Measurements from ENCODE around the gene SUGCT.

DNA sequence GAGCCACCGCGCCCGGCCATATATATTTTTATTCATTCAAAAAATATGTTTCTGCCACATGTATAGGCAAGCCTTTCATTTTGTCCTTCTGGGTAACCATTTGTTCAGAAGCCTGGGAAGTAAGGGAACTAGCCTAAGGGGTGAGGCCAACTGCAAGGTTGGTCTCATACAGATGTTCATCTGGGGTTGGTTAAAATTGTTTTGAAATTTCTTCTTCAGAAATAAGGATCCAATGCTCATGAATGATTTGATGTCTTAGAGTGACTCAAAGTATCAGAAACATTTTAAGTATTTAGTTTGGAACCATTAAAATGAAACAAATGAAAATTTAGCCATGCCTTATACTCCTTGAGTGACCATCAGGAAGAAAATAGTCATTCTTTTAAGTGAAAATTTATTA, 397.2 kb downstream of the SUGCT start:
- TF ChIP-seq, protein P1, sequence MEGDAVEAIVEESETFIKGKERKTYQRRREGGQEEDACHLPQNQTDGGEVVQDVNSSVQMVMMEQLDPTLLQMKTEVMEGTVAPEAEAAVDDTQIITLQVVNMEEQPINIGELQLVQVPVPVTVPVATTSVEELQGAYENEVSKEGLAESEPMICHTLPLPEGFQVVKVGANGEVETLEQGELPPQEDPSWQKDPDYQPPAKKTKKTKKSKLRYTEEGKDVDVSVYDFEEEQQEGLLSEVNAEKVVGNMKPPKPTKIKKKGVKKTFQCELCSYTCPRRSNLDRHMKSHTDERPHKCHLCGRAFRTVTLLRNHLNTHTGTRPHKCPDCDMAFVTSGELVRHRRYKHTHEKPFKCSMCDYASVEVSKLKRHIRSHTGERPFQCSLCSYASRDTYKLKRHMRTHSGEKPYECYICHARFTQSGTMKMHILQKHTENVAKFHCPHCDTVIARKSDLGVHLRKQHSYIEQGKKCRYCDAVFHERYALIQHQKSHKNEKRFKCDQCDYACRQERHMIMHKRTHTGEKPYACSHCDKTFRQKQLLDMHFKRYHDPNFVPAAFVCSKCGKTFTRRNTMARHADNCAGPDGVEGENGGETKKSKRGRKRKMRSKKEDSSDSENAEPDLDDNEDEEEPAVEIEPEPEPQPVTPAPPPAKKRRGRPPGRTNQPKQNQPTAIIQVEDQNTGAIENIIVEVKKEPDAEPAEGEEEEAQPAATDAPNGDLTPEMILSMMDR (IDR thresholded peaks at IDR 0.05; ENCODE audit: low read depth, low read length) = no peak
- no peak for TF ChIP-seq MYC (IDR thresholded peaks at IDR 0.05; ENCODE audit: low read depth, low read length)
